HepG2 (cell line): ENCODE measurements around the gene MFF. TPM values are rescaled to one million over a fixed set of nuclear protein-coding genes. Genes with fewer than 3 reads are reported as not detected.

Source experiments
- ATF7 ChIP-seq, 2 experiments: fragments of 450-650 bp in 1 of 2; sonication (generic) in 1 of 2; formaldehyde crosslinking in 1 of 2; IDR thresholded peaks; 2 replicates each; pipeline versions ENCODE4 v1.4.0 to v1.6.1; 2016 to 2020; ENCODE audit warnings: antibody characterized with exemption in 1 of 2, mild to moderate bottlenecking in 1 of 2, missing genetic modification reagents in 1 of 2
- CC2D1A ChIP-seq: sonication (generic); formaldehyde crosslinking; IDR thresholded peaks from 2 replicates; pipeline ENCODE4 v1.8.1; 2023; ENCODE audit warnings: mild to moderate bottlenecking, missing genetic modification reagents
- GABPB1 ChIP-seq: IDR thresholded peaks from 2 replicates; pipeline ENCODE4 v1.6.1; 2016; ENCODE audit warnings: mild to moderate bottlenecking, missing genetic modification reagents, moderate library complexity, missing compliant biosample characterization
- GATAD1 ChIP-seq: IDR thresholded peaks from 2 replicates; pipeline ENCODE4 v1.6.1; 2016; ENCODE audit warnings: missing genetic modification reagents, missing compliant biosample characterization
- HNF1A ChIP-seq, 2 experiments: sonication (generic) in 1 of 2; formaldehyde crosslinking in 1 of 2; IDR thresholded peaks; 2 replicates each; pipeline versions ENCODE4 v1.4.0 to v1.6.1; 2016 to 2020; ENCODE audit warnings: borderline replicate concordance in 1 of 2, low read depth in 1 of 2, mild to moderate bottlenecking in 1 of 2, missing genetic modification reagents in 1 of 2
- MLLT10 ChIP-seq: sonication (generic); formaldehyde crosslinking; IDR thresholded peaks from 2 replicates; pipeline ENCODE4 v1.4.0; 2020; ENCODE audit warnings: missing genetic modification reagents
- RARG ChIP-seq: sonication (generic); formaldehyde crosslinking; IDR thresholded peaks from 2 replicates; pipeline ENCODE4 v1.4.0; 2020; ENCODE audit warnings: low read depth, mild to moderate bottlenecking, missing genetic modification reagents
- SNAPC5 ChIP-seq: sonication (generic); formaldehyde crosslinking; IDR thresholded peaks from 2 replicates; pipeline ENCODE4 v1.8.1; 2023; ENCODE audit warnings: mild to moderate bottlenecking, missing genetic modification reagents, borderline replicate concordance
- THAP7 ChIP-seq: sonication (generic); formaldehyde crosslinking; IDR thresholded peaks from 2 replicates; pipeline ENCODE4 v1.8.1; 2023; ENCODE audit warnings: mild to moderate bottlenecking, missing genetic modification reagents
- TOE1 ChIP-seq: sonication (generic); formaldehyde crosslinking; IDR thresholded peaks from 2 replicates; pipeline ENCODE4 v1.4.0; 2020; ENCODE audit warnings: mild to moderate bottlenecking, missing genetic modification reagents
- WIZ ChIP-seq: sonication (generic); formaldehyde crosslinking; IDR thresholded peaks from 2 replicates; pipeline ENCODE4 v1.5.1; 2020; ENCODE audit warnings: mild to moderate bottlenecking, missing genetic modification reagents
- ZBTB7A ChIP-seq: sonication (generic); formaldehyde crosslinking; IDR thresholded peaks from 2 replicates; pipeline ENCODE4 v1.8.0; 2022; ENCODE audit warnings: mild to moderate bottlenecking, missing genetic modification reagents
- ZMAT5 ChIP-seq: sonication (generic); formaldehyde crosslinking; IDR thresholded peaks from 2 replicates; pipeline ENCODE4 v1.5.0; 2020; ENCODE audit warnings: mild to moderate bottlenecking, low read depth, missing genetic modification reagents, borderline replicate concordance
- ZNF362 ChIP-seq: sonication (generic); formaldehyde crosslinking; IDR thresholded peaks from 2 replicates; pipeline ENCODE4 v1.4.0; 2020; ENCODE audit warnings: missing genetic modification reagents, mild to moderate bottlenecking, borderline replicate concordance
- ZNF512 ChIP-seq: sonication (generic); formaldehyde crosslinking; IDR thresholded peaks from 2 replicates; pipeline ENCODE4 v1.4.0; 2020; ENCODE audit warnings: mild to moderate bottlenecking, missing genetic modification reagents
- ZNF563 ChIP-seq: sonication (generic); formaldehyde crosslinking; IDR thresholded peaks from 2 replicates; pipeline ENCODE4 v1.8.0; 2022; ENCODE audit warnings: mild to moderate bottlenecking, moderate library complexity, missing genetic modification reagents
- ZNF740 ChIP-seq: sonication (generic); formaldehyde crosslinking; IDR thresholded peaks from 2 replicates; pipeline ENCODE4 v1.4.0; 2020; ENCODE audit warnings: missing genetic modification reagents
- ZNF850 ChIP-seq: sonication (generic); formaldehyde crosslinking; conservative IDR thresholded peaks from 2 replicates; pipeline ENCODE4 v1.9.0; 2021; ENCODE audit warnings: mild to moderate bottlenecking, missing genetic modification reagents
- ZNF878 ChIP-seq: sonication (generic); formaldehyde crosslinking; IDR thresholded peaks from 2 replicates; pipeline ENCODE4 v1.8.1; 2023; ENCODE audit warnings: mild to moderate bottlenecking, missing genetic modification reagents, moderate library complexity
- ZSCAN21 ChIP-seq: sonication (generic); formaldehyde crosslinking; IDR thresholded peaks from 2 replicates; pipeline ENCODE4 v1.8.0; 2022; ENCODE audit warnings: mild to moderate bottlenecking, missing genetic modification reagents, moderate library complexity, borderline replicate concordance
- polyA plus RNA-seq, 8 experiments: library from polyadenylated mRNA; depleted of rRNA in 3 of 8; stranded (reverse) in 7 of 8; unstranded in 1 of 8; fragments of >200 nt; fragmentation: Illumina TruSeq in 4 of 8; extraction: Trizol in 4 of 8; gene quantifications; 2 replicates each; pipeline versions ENCODE4 v1.2.1 to v1.2.3, GENCODE V29; 2011 to 2016; ENCODE audit warnings: low read depth in 4 of 8, missing spikeins in 1 of 8, mixed read lengths in 1 of 8; ENCODE audit not compliant: insufficient read depth in 1 of 8
- total RNA-seq, 5 experiments: library from RNA; depleted of rRNA; stranded (reverse); fragments of >200 nt; fragmentation: Illumina TruSeq; extraction: Trizol; gene quantifications; 2 replicates each; pipeline ENCODE4 v1.2.3, GENCODE V29; 2016; ENCODE audit warnings: low read depth in 1 of 5

MFF gene
- total and polyA plus RNA-seq, 2 of the 13 experiments (the other 11 are each of a cell fraction or from before 2014, with no cell fraction given) = 81.9 to 156 TPM

- no peak for TF ChIP-seq MLLT10
- TF ChIP-seq ZNF362 (CRISPR knock-in tag) = peak; percentile 91
- TF ChIP-seq RARG (CRISPR knock-in tag) = no peak
- TF ChIP-seq ATF7 (IDR thresholded peaks at IDR 0.05) = no peak
- TF ChIP-seq ATF7 (CRISPR knock-in tag; IDR thresholded peaks at IDR 0.05) = no peak
- no peak for TF ChIP-seq ZNF740 (CRISPR knock-in tag)
- TF ChIP-seq GABPB1 (CRISPR knock-in tag) = no peak
- TF ChIP-seq CC2D1A (CRISPR knock-in tag) = no peak
- TF ChIP-seq ZNF563 = no peak
- TF ChIP-seq THAP7 (CRISPR knock-in tag) = 0 out of 2 replicates have a peak, but pooled peaks have one; percentile 38
- no peak for TF ChIP-seq ZNF878
- no peak for TF ChIP-seq ZBTB7A (CRISPR knock-in tag)
- TF ChIP-seq GATAD1 = 0 out of 2 replicates have a peak, but pooled peaks have one; percentile 20
- TF ChIP-seq SNAPC5 (CRISPR knock-in tag) = no peak
- no peak for TF ChIP-seq ZNF850 (CRISPR knock-in tag)
- TF ChIP-seq ZMAT5 (CRISPR knock-in tag) = no peak
- no peak for TF ChIP-seq WIZ (CRISPR knock-in tag)
- no peak for TF ChIP-seq ZNF512 (CRISPR knock-in tag)
- no peak for TF ChIP-seq ZSCAN21 (CRISPR knock-in tag)
- TF ChIP-seq TOE1 (CRISPR knock-in tag) = no peak
- peak; percentile 92 for TF ChIP-seq HNF1A (IDR thresholded peaks at IDR 0.05; ENCODE audit: low read depth)
- TF ChIP-seq HNF1A (CRISPR knock-in tag; IDR thresholded peaks at IDR 0.05; ENCODE audit: borderline replicate concordance) = peak; percentile 88; the same call in 1 of the 2 replicates
Measured at GRCh38 chr2:227339098-227339599, 14.1 kb downstream of the MFF start (continued).
